NCI-H748 (cell line): ENCODE measurements around the gene CKS1B.
A peak's percentile ranks its signal among the peaks of the same experiment; 100 is the strongest.

ENCODE experiments used
- DNase-seq: peaks from one replicate; lab custom pipeline; 2025; ENCODE audit not compliant: unreplicated experiment; lab: John Stamatoyannopoulos, UW

CKS1B gene

GRCh38 chr1:155012026-155012546 lies 37.6 kb downstream of the CKS1B start:
- peak; percentile 80 for DNase-seq

GRCh38 chr1:155012776-155013602 lies 38.5 kb downstream of the CKS1B start:
- no peak for DNase-seq

- DNase-seq: no peak
Observed at GRCh38 chr1:155013632-155014031, 39.2 kb downstream of the CKS1B start.

- DNase-seq: no peak
Observed at GRCh38 chr1:155014709-155015508, 40.4 kb downstream of the CKS1B start.

GRCh38 chr1:155015527-155016230 lies 41.2 kb downstream of the CKS1B start:
- no peak for DNase-seq

GRCh38 chr1:155016231-155016831 lies 41.9 kb downstream of the CKS1B start:
- no peak for DNase-seq

GRCh38 chr1:155017041-155017945 lies 42.8 kb downstream of the CKS1B start:
- peak; percentile 92 for DNase-seq

GRCh38 chr1:155017946-155018316 lies 43.5 kb downstream of the CKS1B start:
- DNase-seq: no peak

- no peak for DNase-seq
Observed at GRCh38 chr1:155018617-155019348, 44.3 kb downstream of the CKS1B start.

- DNase-seq: no peak
Observed at GRCh38 chr1:155019377-155020245, 45.1 kb downstream of the CKS1B start.

GRCh38 chr1:155022136-155022926 lies 47.9 kb downstream of the CKS1B start:
- no peak for DNase-seq

GRCh38 chr1:155022927-155023236 lies 48.4 kb downstream of the CKS1B start:
- no peak for DNase-seq

GRCh38 chr1:155023627-155024026 lies 49.1 kb downstream of the CKS1B start:
- DNase-seq: no peak

GRCh38 chr1:155024315-155024714 lies 49.8 kb downstream of the CKS1B start:
- DNase-seq: no peak

GRCh38 chr1:155026154-155026553 lies 51.7 kb downstream of the CKS1B start:
- DNase-seq: no peak

- no peak for DNase-seq
Observed at GRCh38 chr1:155026588-155026987, 52.1 kb downstream of the CKS1B start.
